ENCODE measurements around the gene BDKRB2.

BDKRB2 gene

GRCh38 chr14:96177766-96178375 lies 26.8 kb upstream of the BDKRB2 start:
- DNase-seq, result no peak

GRCh38 chr14:96178461-96179321 lies 25.9 kb upstream of the BDKRB2 start:
- DNase-seq, result no peak

- no peak for DNase-seq
Observed at GRCh38 chr14:96180043-96180874, 24.4 kb upstream of the BDKRB2 start.

- no peak for DNase-seq
Observed at GRCh38 chr14:96181186-96182056, 23.2 kb upstream of the BDKRB2 start.

- DNase-seq, result no peak
Observed at GRCh38 chr14:96182546-96182945, 22.1 kb upstream of the BDKRB2 start.

- no peak for DNase-seq
Observed at GRCh38 chr14:96184737-96185136, 19.9 kb upstream of the BDKRB2 start.

- no peak for DNase-seq
Observed at GRCh38 chr14:96187216-96188031, 17.2 kb upstream of the BDKRB2 start.

- no peak for DNase-seq
Observed at GRCh38 chr14:96189281-96189711, 15.3 kb upstream of the BDKRB2 start.

- no peak for DNase-seq
Observed at GRCh38 chr14:96191353-96191752, 13.3 kb upstream of the BDKRB2 start.

GRCh38 chr14:96191841-96192462 lies 12.7 kb upstream of the BDKRB2 start:
- no peak for DNase-seq

GRCh38 chr14:96192975-96193805 lies 11.4 kb upstream of the BDKRB2 start:
- no peak for DNase-seq

GRCh38 chr14:96194262-96194656 lies 10.4 kb upstream of the BDKRB2 start:
- no peak for DNase-seq

- no peak for DNase-seq
Observed at GRCh38 chr14:96194657-96195431, 9.8 kb upstream of the BDKRB2 start.

- no peak for DNase-seq
Observed at GRCh38 chr14:96195441-96196081, 9.1 kb upstream of the BDKRB2 start.

- no peak for DNase-seq
Observed at GRCh38 chr14:96197163-96197852, 7.3 kb upstream of the BDKRB2 start.

- no peak for DNase-seq
Observed at GRCh38 chr14:96197969-96198368, 6.7 kb upstream of the BDKRB2 start.

GRCh38 chr14:96198430-96199130 lies 6.1 kb upstream of the BDKRB2 start:
- DNase-seq, result no peak

- no peak for DNase-seq
Observed at GRCh38 chr14:96201157-96201556, 3.5 kb upstream of the BDKRB2 start.
